Testis (tissue), 3 donors: ENCODE results near the gene ERBB4. TPM values are rescaled to one million over a fixed set of nuclear protein-coding genes. Genes with fewer than 3 reads are reported as not detected.

ENCODE experiments used
- DNase-seq: peaks from one replicate; pipeline ENCODE4 v3.0.0-alpha.2; 2019
- H3K27ac ChIP-seq, 2 donors: fragments of 200-600 bp; sonication (generic); one replicate each; pipeline ENCODE4 v1.5.1; 2019
- H3K27me3 ChIP-seq: fragments of 200-600 bp; sonication (generic); one replicate; pipeline ENCODE4 v1.5.1; 2019
- H3K36me3 ChIP-seq: fragments of 200-600 bp; sonication (generic); one replicate; pipeline ENCODE4 v1.5.1; 2017; ENCODE audit warnings: low read depth; ENCODE audit errors: missing control alignments
- H3K4me1 ChIP-seq: fragments of 200-600 bp; sonication (generic); one replicate; pipeline ENCODE4 v1.5.1; 2019
- H3K4me3 ChIP-seq, 2 donors: fragments of 200-600 bp; sonication (generic); one replicate each; pipeline ENCODE4 v1.5.1; 2017 to 2019
- H3K9me3 ChIP-seq: fragments of 200-600 bp; sonication (generic); one replicate; pipeline ENCODE4 v1.5.1; 2017
- CTCF ChIP-seq, 3 experiments: fragments of 450-650 bp in 2 of 3; fragments of 200-600 bp in 1 of 3; sonication (generic) in 1 of 3; IDR thresholded peaks; one replicate each; pipeline ENCODE4 v1.5.1; 2016 to 2019; ENCODE audit warnings: antibody characterized with exemption in 3 of 3, mild to moderate bottlenecking in 2 of 3, moderate library complexity in 1 of 3
- POLR2A ChIP-seq: fragments of 450-650 bp; IDR thresholded peaks from one replicate; pipeline ENCODE4 v1.6.1; 2017; ENCODE audit warnings: antibody characterized with exemption, mild to moderate bottlenecking, moderate library complexity
- WGBS, 2 donors: methylation state at CpG; one replicate each; pipeline ENCODE4 v1.1.5; 2018; 5-methylcytosine and 5-hydroxymethylcytosine counted together
- intact Hi-C: fragments of 100-400 bp; cut with DNase I; formaldehyde crosslinking; loops from one replicate; pipeline ENCODE4 v1.15.1; 2023; ENCODE audit warnings: low total_unique reads
- polyA plus RNA-seq: library from polyadenylated mRNA; stranded (reverse); fragments of 350-450 nt; fragmentation: Illumina TruSeq; extraction: RNeasy Lipid Tissue Mini Kit (QIAGEN cat#74804); gene quantifications from one replicate; pipeline ENCODE4 v1.2.3, GENCODE V29; 2014; ENCODE audit warnings: low read depth, low replicate concordance; ENCODE audit not compliant: insufficient read depth
- total RNA-seq, 2 donors: library from RNA; depleted of rRNA; stranded (reverse); fragments of >200 nt; gene quantifications; one replicate each; pipeline ENCODE4 v1.2.3, GENCODE V29; 2016

ERBB4 gene
- total and polyA plus RNA-seq, 3 donors from 2014 or later: 6.1 to 62.7 (median 47.7) TPM

- H3K27ac ChIP-seq: no peak overlapping the region
- DNase-seq: no peak
- 65 to 83% methylated on average over 1 of the region's 1 CpG for WGBS, 2 donors
- H3K4me3 ChIP-seq: no peak overlapping the region
- no peaks in the 10 kb centered on the region for H3K4me1 ChIP-seq
- no peaks in the 10 kb centered on the region for H3K9me3 ChIP-seq
- TF ChIP-seq POLR2A: no peak
- TF ChIP-seq CTCF (IDR thresholded peaks at IDR 0.05): no peak
- H3K27me3 ChIP-seq: no peaks in the 10 kb centered on the region
- intact Hi-C loops: no loop called here
- H3K36me3 ChIP-seq: no peaks in the 10 kb centered on the region
These were observed 8.2 kb downstream of the ERBB4 start for GRCh38 chr2:212530373-212530772.

GRCh38 chr2:212528106-212528856, 10.3 kb downstream of the ERBB4 start:
- Histone ChIP-seq H3K36me3 (no peaks in the 10 kb centered on the region), H3K4me1 (no peaks in the 10 kb centered on the region), H3K9me3 (no peaks in the 10 kb centered on the region), H3K27ac (no peak overlapping the region), H3K4me3 (no peak overlapping the region), H3K27me3 (no peaks in the 10 kb centered on the region)
- intact Hi-C loops: no loop called here
- 77 to 79% methylated on average over 6 of the region's 6 CpGs for WGBS, 2 donors
- DNase-seq: no peak
- no peak for TF ChIP-seq POLR2A
- TF ChIP-seq CTCF (IDR thresholded peaks at IDR 0.05): no peak

DNA sequence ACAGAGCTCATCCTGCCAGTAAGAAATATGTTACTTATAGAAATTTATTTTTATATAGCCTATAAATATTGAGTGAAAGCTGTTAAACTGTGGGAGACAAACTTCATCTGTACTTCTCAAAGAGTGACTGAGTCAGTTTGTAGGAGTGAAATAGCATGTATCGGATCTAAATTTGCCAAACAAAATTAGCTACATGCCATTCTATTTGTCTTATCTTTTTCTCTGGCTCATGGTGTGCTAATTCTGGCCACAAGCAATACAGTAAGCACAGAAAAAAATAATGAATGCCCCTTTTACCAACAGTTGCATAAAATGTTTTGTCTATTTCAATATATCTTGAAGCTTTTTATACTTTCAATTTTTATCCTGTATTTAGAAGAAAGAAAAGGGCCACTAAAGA, 12.5 kb downstream of the ERBB4 start:
- TF ChIP-seq POLR2A (no peak), CTCF (IDR thresholded peaks at IDR 0.05) (no peak)
- no peak for DNase-seq
- Histone ChIP-seq H3K4me1 (no peaks in the 10 kb centered on the region), H3K36me3 (no peaks in the 10 kb centered on the region), H3K4me3 (no peak overlapping the region), H3K27ac (no peak overlapping the region), H3K27me3 (no peaks in the 10 kb centered on the region), H3K9me3 (no peaks in the 10 kb centered on the region)
- 66 to 79% methylated on average over 1 of the region's 1 CpG for WGBS, 2 donors
- intact Hi-C loops: no loop called here

DNA sequence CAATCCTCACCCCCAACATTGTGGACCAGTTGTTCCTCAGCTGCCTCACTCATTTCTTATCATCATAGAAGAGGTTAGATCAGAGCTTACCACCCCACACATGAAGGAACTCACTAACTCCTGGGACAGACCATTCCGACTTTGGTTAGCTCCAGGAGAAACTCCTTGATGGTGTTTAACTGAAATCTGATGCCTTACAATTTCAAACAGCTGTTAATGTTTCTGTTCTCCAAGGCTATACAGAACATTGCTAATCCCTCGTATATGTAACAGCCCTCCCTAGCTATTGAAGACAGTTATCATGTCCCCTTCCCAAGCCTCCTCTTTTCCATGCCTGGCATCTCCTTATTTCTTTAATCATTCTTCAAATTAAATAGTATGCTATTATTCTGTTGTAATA, 14.8 kb downstream of the ERBB4 start:
- Histone ChIP-seq H3K4me3 (no peak overlapping the region), H3K27me3 (no peaks in the 10 kb centered on the region), H3K36me3 (no peaks in the 10 kb centered on the region), H3K4me1 (peaks cover under 1% of the 10 kb centered on the region), H3K27ac (no peak overlapping the region), H3K9me3 (no peaks in the 10 kb centered on the region)
- TF ChIP-seq POLR2A (no peak), CTCF (IDR thresholded peaks at IDR 0.05) (no peak)
- DNase-seq: no peak
- 41 to 52% methylated on average over 2 of the region's 2 CpGs for WGBS, 2 donors
- intact Hi-C loops: no loop called here

- TF ChIP-seq POLR2A: no peak
- TF ChIP-seq CTCF (IDR thresholded peaks at IDR 0.05): peak in 1 of 3 experiments; percentile 10
These were observed 18.3 kb downstream of the ERBB4 start for GRCh38 chr2:212520340-212520739.

More at GRCh38 chr2:212520340-212520739, 18.3 kb downstream of the ERBB4 start:
- 46 to 56% methylated on average over 2 of the region's 2 CpGs for WGBS, 2 donors
- intact Hi-C loops: no loop called here
- DNase-seq: no peak
- no peak overlapping the region for H3K27ac ChIP-seq
- no peaks in the 10 kb centered on the region for H3K36me3 ChIP-seq
- no peaks in the 10 kb centered on the region for H3K9me3 ChIP-seq
- H3K4me1 ChIP-seq: peaks cover 3% of the 10 kb centered on the region
- H3K27me3 ChIP-seq: no peaks in the 10 kb centered on the region
- no peak overlapping the region for H3K4me3 ChIP-seq
